ENCODE data around the gene APOO. TPM values are rescaled to one million over a fixed set of nuclear protein-coding genes. Genes with fewer than 3 reads are reported as not detected.

The APOO gene
- total RNA-seq, 1 experiment from 2014 or later: 34.5 TPM

- no peak for ATAC-seq
- Histone ChIP-seq H3K4me1 (ENCODE audit: control insufficient read depth in 1 of 2, insufficient read depth in 2 of 2, low read length in 2 of 2) (peaks cover 24 to 29% of the 10 kb centered on the region in 2 experiments), H4K20me1 (ENCODE audit: insufficient read depth) (no peaks in the 10 kb centered on the region), H2AFZ (ENCODE audit: low read depth, low read length, poor library complexity, severe bottlenecking) (no peak overlapping the region), H3K27me3 (ENCODE audit: insufficient read depth, low read length) (no peaks in the 10 kb centered on the region), H3K9me3 (ENCODE audit: control insufficient read depth in 1 of 2, insufficient read depth in 1 of 2, low read depth in 1 of 2, low read length in 2 of 2) (no peaks in the 10 kb centered on the region), H3K36me3 (ENCODE audit: control insufficient read depth in 1 of 2, insufficient read depth in 2 of 2, low read length in 2 of 2) (no peaks in the 10 kb centered on the region), H3K9me2 (ENCODE audit: insufficient read depth) (no peaks in the 10 kb centered on the region), H3K4me3 (replicated peaks in 1 of 2; ENCODE audit: low read depth in 1 of 2, low read length in 2 of 2) (no peak overlapping the region), H3K4me2 (ENCODE audit: low read length) (no peak overlapping the region), H3K9ac (ENCODE audit: low read length) (no peak overlapping the region), H3K27ac (ENCODE audit: low read depth, low read length) (no peak overlapping the region), H3K79me2 (ENCODE audit: insufficient read depth, low read length) (no peaks in the 10 kb centered on the region)
- TF ChIP-seq SP1 (IDR thresholded peaks at IDR 0.05; ENCODE audit: low read depth) (no peak), FOSL1 (IDR thresholded peaks at IDR 0.05; ENCODE audit: low read depth) (no peak), RAD21 (IDR thresholded peaks at IDR 0.05; ENCODE audit: low read depth) (no peak), CBX3 (IDR thresholded peaks at IDR 0.05; ENCODE audit: low read depth) (no peak)
- no TSS peak for BruUV-seq (replicated peaks)
- CTCF ChIA-PET: no interaction called here
- POLR2A ChIA-PET: no interaction called here
- RAD21 ChIA-PET (ENCODE audit: low non-redundant PET in 1 of 2, low total read pairs in 2 of 2, uncharacterized antibody in 2 of 2, unreplicated experiment in 2 of 2): no interaction called here
- intact Hi-C loops (cut with micrococcal nuclease): no loop called here
- no peak for DNase-seq (ENCODE audit: low read depth, low spot score)
These were observed 91.6 kb downstream of the APOO start for GRCh38 chrX:23816179-23816578.

GRCh38 chrX:23815376-23815775, 92.4 kb downstream of the APOO start:
- no peak for ATAC-seq
- Histone ChIP-seq H3K9ac (ENCODE audit: low read length) (no peak overlapping the region), H3K79me2 (ENCODE audit: insufficient read depth, low read length) (no peaks in the 10 kb centered on the region), H2AFZ (ENCODE audit: low read depth, low read length, poor library complexity, severe bottlenecking) (no peak overlapping the region), H3K27ac (ENCODE audit: low read depth, low read length) (no peak overlapping the region), H4K20me1 (ENCODE audit: insufficient read depth) (no peaks in the 10 kb centered on the region), H3K4me3 (replicated peaks in 1 of 2; ENCODE audit: low read depth in 1 of 2, low read length in 2 of 2) (no peak overlapping the region), H3K27me3 (ENCODE audit: insufficient read depth, low read length) (no peaks in the 10 kb centered on the region), H3K4me1 (ENCODE audit: control insufficient read depth in 1 of 2, insufficient read depth in 2 of 2, low read length in 2 of 2) (peaks cover 16 to 25% of the 10 kb centered on the region in 2 experiments), H3K9me3 (ENCODE audit: control insufficient read depth in 1 of 2, insufficient read depth in 1 of 2, low read depth in 1 of 2, low read length in 2 of 2) (no peaks in the 10 kb centered on the region), H3K36me3 (ENCODE audit: control insufficient read depth in 1 of 2, insufficient read depth in 2 of 2, low read length in 2 of 2) (no peaks in the 10 kb centered on the region), H3K4me2 (ENCODE audit: low read length) (no peak overlapping the region), H3K9me2 (ENCODE audit: insufficient read depth) (no peaks in the 10 kb centered on the region)
- ChIA-PET RAD21 (ENCODE audit: low non-redundant PET in 1 of 2, low total read pairs in 2 of 2, uncharacterized antibody in 2 of 2, unreplicated experiment in 2 of 2) (no interaction called here), CTCF (no interaction called here), POLR2A (no interaction called here)
- BruUV-seq (replicated peaks): no TSS peak
- DNase-seq (ENCODE audit: low read depth, low spot score): no peak
- intact Hi-C loops (cut with micrococcal nuclease): no loop called here
- TF ChIP-seq, protein P1, sequence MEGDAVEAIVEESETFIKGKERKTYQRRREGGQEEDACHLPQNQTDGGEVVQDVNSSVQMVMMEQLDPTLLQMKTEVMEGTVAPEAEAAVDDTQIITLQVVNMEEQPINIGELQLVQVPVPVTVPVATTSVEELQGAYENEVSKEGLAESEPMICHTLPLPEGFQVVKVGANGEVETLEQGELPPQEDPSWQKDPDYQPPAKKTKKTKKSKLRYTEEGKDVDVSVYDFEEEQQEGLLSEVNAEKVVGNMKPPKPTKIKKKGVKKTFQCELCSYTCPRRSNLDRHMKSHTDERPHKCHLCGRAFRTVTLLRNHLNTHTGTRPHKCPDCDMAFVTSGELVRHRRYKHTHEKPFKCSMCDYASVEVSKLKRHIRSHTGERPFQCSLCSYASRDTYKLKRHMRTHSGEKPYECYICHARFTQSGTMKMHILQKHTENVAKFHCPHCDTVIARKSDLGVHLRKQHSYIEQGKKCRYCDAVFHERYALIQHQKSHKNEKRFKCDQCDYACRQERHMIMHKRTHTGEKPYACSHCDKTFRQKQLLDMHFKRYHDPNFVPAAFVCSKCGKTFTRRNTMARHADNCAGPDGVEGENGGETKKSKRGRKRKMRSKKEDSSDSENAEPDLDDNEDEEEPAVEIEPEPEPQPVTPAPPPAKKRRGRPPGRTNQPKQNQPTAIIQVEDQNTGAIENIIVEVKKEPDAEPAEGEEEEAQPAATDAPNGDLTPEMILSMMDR (IDR thresholded peaks at IDR 0.05 in 2 of 3, conservative IDR thresholded peaks at IDR 0.05 in 1 of 3; ENCODE audit: borderline replicate concordance in 1 of 3, insufficient read depth in 1 of 3, low read depth in 2 of 3, low read length in 2 of 3): no peak
- TF ChIP-seq, protein P2, sequence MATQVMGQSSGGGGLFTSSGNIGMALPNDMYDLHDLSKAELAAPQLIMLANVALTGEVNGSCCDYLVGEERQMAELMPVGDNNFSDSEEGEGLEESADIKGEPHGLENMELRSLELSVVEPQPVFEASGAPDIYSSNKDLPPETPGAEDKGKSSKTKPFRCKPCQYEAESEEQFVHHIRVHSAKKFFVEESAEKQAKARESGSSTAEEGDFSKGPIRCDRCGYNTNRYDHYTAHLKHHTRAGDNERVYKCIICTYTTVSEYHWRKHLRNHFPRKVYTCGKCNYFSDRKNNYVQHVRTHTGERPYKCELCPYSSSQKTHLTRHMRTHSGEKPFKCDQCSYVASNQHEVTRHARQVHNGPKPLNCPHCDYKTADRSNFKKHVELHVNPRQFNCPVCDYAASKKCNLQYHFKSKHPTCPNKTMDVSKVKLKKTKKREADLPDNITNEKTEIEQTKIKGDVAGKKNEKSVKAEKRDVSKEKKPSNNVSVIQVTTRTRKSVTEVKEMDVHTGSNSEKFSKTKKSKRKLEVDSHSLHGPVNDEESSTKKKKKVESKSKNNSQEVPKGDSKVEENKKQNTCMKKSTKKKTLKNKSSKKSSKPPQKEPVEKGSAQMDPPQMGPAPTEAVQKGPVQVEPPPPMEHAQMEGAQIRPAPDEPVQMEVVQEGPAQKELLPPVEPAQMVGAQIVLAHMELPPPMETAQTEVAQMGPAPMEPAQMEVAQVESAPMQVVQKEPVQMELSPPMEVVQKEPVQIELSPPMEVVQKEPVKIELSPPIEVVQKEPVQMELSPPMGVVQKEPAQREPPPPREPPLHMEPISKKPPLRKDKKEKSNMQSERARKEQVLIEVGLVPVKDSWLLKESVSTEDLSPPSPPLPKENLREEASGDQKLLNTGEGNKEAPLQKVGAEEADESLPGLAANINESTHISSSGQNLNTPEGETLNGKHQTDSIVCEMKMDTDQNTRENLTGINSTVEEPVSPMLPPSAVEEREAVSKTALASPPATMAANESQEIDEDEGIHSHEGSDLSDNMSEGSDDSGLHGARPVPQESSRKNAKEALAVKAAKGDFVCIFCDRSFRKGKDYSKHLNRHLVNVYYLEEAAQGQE (IDR thresholded peaks at IDR 0.05; ENCODE audit: low read depth): no peak
- TF ChIP-seq SIN3A (IDR thresholded peaks at IDR 0.05; ENCODE audit: low read depth) (no peak), EZH2 (IDR thresholded peaks at IDR 0.05) (no peak), MAX (IDR thresholded peaks at IDR 0.05) (no peak), ATF3 (IDR thresholded peaks at IDR 0.05) (no peak), CBX3 (IDR thresholded peaks at IDR 0.05; ENCODE audit: low read depth) (no peak), FOSL1 (IDR thresholded peaks at IDR 0.05; ENCODE audit: low read depth) (no peak), ZNF274 (IDR thresholded peaks at IDR 0.05; ENCODE audit: low read depth, low read length) (no peak), POLR2AphosphoS5 (IDR thresholded peaks at IDR 0.05; ENCODE audit: low read depth, low read length) (no peak), RAD21 (IDR thresholded peaks at IDR 0.05; ENCODE audit: low read depth) (no peak), EGR1 (IDR thresholded peaks at IDR 0.05; ENCODE audit: low read depth) (no peak), YY1 (IDR thresholded peaks at IDR 0.05; ENCODE audit: extremely low read depth, insufficient replicate concordance, low read depth, low read length) (no peak), ZFX (IDR thresholded peaks at IDR 0.05) (no peak)

All from HCT116 (cell line).